Liver (tissue), 9 donors: ENCODE results near the gene PGK2. TPM values are rescaled to one million over a fixed set of nuclear protein-coding genes. Genes with fewer than 3 reads are reported as not detected.

Experiments
- DNase-seq: peaks from one replicate; pipeline ENCODE4 v3.0.0-alpha.2; 2017; ENCODE audit warnings: low spot score
- H3K27ac ChIP-seq, 2 donors: one replicate each; pipeline ENCODE4 v1.7.0; 2013; ENCODE audit warnings: inconsistent platforms in 2 of 2, low read length in 2 of 2, control low read depth in 1 of 2, low read depth in 1 of 2, mild to moderate bottlenecking in 1 of 2
- H3K27me3 ChIP-seq, 4 donors: one replicate each; pipeline versions ENCODE4 v1.6.1 to v1.7.0; 2013; ENCODE audit warnings: low read length in 3 of 4, inconsistent platforms in 1 of 4, mild to moderate bottlenecking in 1 of 4, moderate library complexity in 1 of 4; ENCODE audit not compliant: control insufficient read depth in 4 of 4, insufficient read depth in 4 of 4
- H3K36me3 ChIP-seq, 4 donors: one replicate each; pipeline versions ENCODE4 v1.6.1 to v1.7.0; 2013; ENCODE audit warnings: low read length in 3 of 4, mild to moderate bottlenecking in 3 of 4, low read depth in 1 of 4, moderate library complexity in 1 of 4; ENCODE audit not compliant: control insufficient read depth in 4 of 4, insufficient read depth in 3 of 4
- H3K4me1 ChIP-seq, 4 donors: one replicate each; pipeline versions ENCODE4 v1.6.1 to v1.7.0; 2013; ENCODE audit warnings: low read length in 3 of 4, mild to moderate bottlenecking in 3 of 4, moderate library complexity in 1 of 4; ENCODE audit not compliant: control insufficient read depth in 4 of 4, insufficient read depth in 4 of 4
- H3K4me3 ChIP-seq, 3 donors: one replicate each; pipeline versions ENCODE4 v1.6.1 to v1.7.0; 2013; ENCODE audit warnings: low read length in 3 of 3, control low read depth in 1 of 3, low read depth in 1 of 3, mild to moderate bottlenecking in 1 of 3
- H3K9ac ChIP-seq, 2 donors: one replicate each; pipeline ENCODE4 v1.7.0; 2013; ENCODE audit warnings: low read length in 2 of 2, mild to moderate bottlenecking in 2 of 2, moderate library complexity in 2 of 2, control low read depth in 1 of 2, low read depth in 1 of 2
- H3K9me3 ChIP-seq, 4 donors: one replicate each; pipeline versions ENCODE4 v1.6.1 to v1.7.0; 2013; ENCODE audit warnings: low read length in 3 of 4; ENCODE audit not compliant: control insufficient read depth in 4 of 4
- ATF3 ChIP-seq: IDR thresholded peaks from 2 replicates; pipeline ENCODE4 v1.6.1; 2016; ENCODE audit warnings: antibody characterized with exemption
- CTCF ChIP-seq: fragments of 150-350 bp; IDR thresholded peaks from 2 replicates; pipeline ENCODE4 v1.5.1; 2017; ENCODE audit warnings: improper control_type of control experiment, low read depth, low read length; ENCODE audit not compliant: missing input control
- EGR1 ChIP-seq, 2 donors: IDR thresholded peaks; 2 replicates each; pipeline ENCODE4 v1.6.1; 2016 to 2018; ENCODE audit warnings: antibody characterized with exemption in 2 of 2, low read depth in 2 of 2
- FOXA1 ChIP-seq: IDR thresholded peaks from 2 replicates; pipeline ENCODE4 v1.6.1; 2016; ENCODE audit warnings: antibody characterized with exemption
- FOXA2 ChIP-seq: IDR thresholded peaks from 2 replicates; pipeline ENCODE4 v1.6.1; 2016; ENCODE audit warnings: antibody characterized with exemption
- GABPA ChIP-seq, 2 donors: IDR thresholded peaks in 1 of 2; conservative IDR thresholded peaks in 1 of 2; 2 replicates each; pipeline ENCODE4 v1.6.1; 2016; ENCODE audit warnings: antibody characterized with exemption in 2 of 2, mild to moderate bottlenecking in 1 of 2, moderate library complexity in 1 of 2
- HNF4A ChIP-seq, 2 donors: conservative IDR thresholded peaks; 2 replicates each; pipeline ENCODE4 v1.6.1; 2016; ENCODE audit warnings: antibody characterized with exemption in 2 of 2, mild to moderate bottlenecking in 2 of 2
- JUND ChIP-seq, 2 donors: IDR thresholded peaks; 2 replicates each; pipeline ENCODE4 v1.6.1; 2016; ENCODE audit warnings: antibody characterized with exemption in 2 of 2
- NR2F2 ChIP-seq: IDR thresholded peaks from 2 replicates; pipeline ENCODE4 v1.6.1; 2016; ENCODE audit warnings: antibody characterized with exemption
- RAD21 ChIP-seq, 2 donors: IDR thresholded peaks; 2 replicates each; pipeline ENCODE4 v1.6.1; 2016; ENCODE audit warnings: antibody characterized with exemption in 2 of 2, mild to moderate bottlenecking in 2 of 2
- REST ChIP-seq: IDR thresholded peaks from 2 replicates; pipeline ENCODE4 v1.6.1; 2016; ENCODE audit warnings: antibody characterized with exemption, mild to moderate bottlenecking
- RXRA ChIP-seq, 2 donors: IDR thresholded peaks; 2 replicates each; pipeline ENCODE4 v1.6.1; 2017 to 2018; ENCODE audit warnings: antibody characterized with exemption in 2 of 2, mild to moderate bottlenecking in 1 of 2
- SP1 ChIP-seq: IDR thresholded peaks from 2 replicates; pipeline ENCODE4 v1.6.1; 2018; ENCODE audit warnings: antibody characterized with exemption, mild to moderate bottlenecking
- TAF1 ChIP-seq: conservative IDR thresholded peaks from 2 replicates; pipeline ENCODE4 v1.6.1; 2016; ENCODE audit warnings: antibody characterized with exemption, mild to moderate bottlenecking
- YY1 ChIP-seq: IDR thresholded peaks from 2 replicates; pipeline ENCODE4 v1.6.1; 2016; ENCODE audit warnings: antibody characterized with exemption, mild to moderate bottlenecking
- ZBTB33 ChIP-seq: IDR thresholded peaks from 2 replicates; pipeline ENCODE4 v1.6.1; 2016; ENCODE audit warnings: antibody characterized with exemption
- WGBS: extraction: QIAGEN DNeasy Blood & Tissue Kit; methylation state at CpG from one replicate; pipeline ENCODE4 v1.1.7; 2013; 5-methylcytosine and 5-hydroxymethylcytosine counted together
- polyA plus RNA-seq, 2 donors: library from polyadenylated mRNA; stranded (reverse) in 1 of 2; unstranded in 1 of 2; fragments of 200-250 nt in 1 of 2; fragments of >200 nt in 1 of 2; fragmentation: Nextera tagmentation in 1 of 2; extraction: Ambion mirVana in 1 of 2; gene quantifications; one replicate each; pipeline versions ENCODE4 v1.2.1 to v1.2.3, GENCODE V29; 2013 to 2015
- total RNA-seq, 2 donors: library from RNA; depleted of rRNA; stranded (reverse); fragments of >200 nt; gene quantifications; one replicate each; pipeline ENCODE4 v1.2.3, GENCODE V29; 2014
- donor health status: healthy.
- donor health status: healthy.
- donor health status: healthy.
- donor health status: healthy.
- donor health status: healthy.

Gene PGK2
- total and polyA plus RNA-seq, 4 donors: not detected

GRCh38 chr6:49739423-49739822, 47.7 kb downstream of the PGK2 start (continued):
- TF ChIP-seq ZBTB33 (no peak), YY1 (no peak), SP1 (no peak), TAF1 (no peak), GABPA (IDR thresholded peaks at IDR 0.05 in 1 of 2, conservative IDR thresholded peaks at IDR 0.05 in 1 of 2) (no peak), FOXA1 (no peak), FOXA2 (no peak), JUND (IDR thresholded peaks at IDR 0.05) (no peak), NR2F2 (no peak), RAD21 (IDR thresholded peaks at IDR 0.05) (no peak)

GRCh38 chr6:49736017-49736508, 51.0 kb downstream of the PGK2 start:
- Histone ChIP-seq H3K27me3 (peaks cover 0 to 2% (median 0%) of the 10 kb centered on the region in 4 donors), H3K27ac (no peak overlapping the region), H3K36me3 (no peaks in the 10 kb centered on the region), H3K9ac (no peak overlapping the region), H3K9me3 (no peaks in the 10 kb centered on the region), H3K4me3 (no peak overlapping the region), H3K4me1 (no peaks in the 10 kb centered on the region)
- no peak for DNase-seq
- TF ChIP-seq YY1: no peak
- no peak for TF ChIP-seq SP1
- no peak for TF ChIP-seq GABPA (IDR thresholded peaks at IDR 0.05 in 1 of 2, conservative IDR thresholded peaks at IDR 0.05 in 1 of 2)
- no peak for TF ChIP-seq FOXA2
- TF ChIP-seq HNF4A (conservative IDR thresholded peaks at IDR 0.05): no peak
- no peak for TF ChIP-seq RXRA (IDR thresholded peaks at IDR 0.05)
- TF ChIP-seq FOXA1: no peak
- no peak for TF ChIP-seq ZBTB33
- TF ChIP-seq REST: no peak
- no peak for TF ChIP-seq JUND (IDR thresholded peaks at IDR 0.05)
- TF ChIP-seq ATF3: no peak
- no peak for TF ChIP-seq CTCF
- TF ChIP-seq TAF1: no peak
- no peak for TF ChIP-seq NR2F2
- TF ChIP-seq RAD21 (IDR thresholded peaks at IDR 0.05): no peak
- TF ChIP-seq EGR1 (IDR thresholded peaks at IDR 0.05; ENCODE audit: low read depth in 2 of 2): no peak
- WGBS: 63% methylated on average over 4 of the region's 4 CpGs

Other genes with a start within 250 kb of the PGK2 start
- under 1 TPM; 0.14 to 0.84 TPM for gene C6orf141, start 236.6 kb downstream of the PGK2 start, total RNA-seq
- gene C6orf141, start 236.6 kb downstream of the PGK2 start, polyA plus RNA-seq: under 1 TPM; 0.33 to 0.43 TPM
- 100 to 1,000 TPM in 1 of 2 donors, not detected in 1; 345 TPM for gene RHAG, start 150.4 kb downstream of the PGK2 start, total RNA-seq
- under 1 TPM in 1 of 2 donors, not detected in 1; 0.07 TPM for gene RHAG, start 150.4 kb downstream of the PGK2 start, polyA plus RNA-seq
- gene CRISP2, start 73.7 kb downstream of the PGK2 start, total RNA-seq: under 1 TPM in 1 of 2 donors, not detected in 1; 0.28 TPM
- gene CRISP2, start 73.7 kb downstream of the PGK2 start, polyA plus RNA-seq: not detected
- 1 to 10 TPM in 1 of 2 donors, under 1 TPM in 1; 0.08 to 1.1 TPM for gene CRISP3, start 42.9 kb downstream of the PGK2 start, total RNA-seq
- under 1 TPM in 1 of 2 donors, not detected in 1; 0.33 TPM for gene CRISP3, start 42.9 kb downstream of the PGK2 start, polyA plus RNA-seq
- gene CRISP1, start 79.2 kb upstream of the PGK2 start, total RNA-seq: not detected
- not detected for gene CRISP1, start 79.2 kb upstream of the PGK2 start, polyA plus RNA-seq
- gene DEFB114, start 176.9 kb upstream of the PGK2 start, total RNA-seq: not detected
- gene DEFB114, start 176.9 kb upstream of the PGK2 start, polyA plus RNA-seq: not detected
- not detected for gene DEFB113, start 182.3 kb upstream of the PGK2 start, total RNA-seq
- gene DEFB113, start 182.3 kb upstream of the PGK2 start, polyA plus RNA-seq: not detected
- gene DEFB110, start 234.7 kb upstream of the PGK2 start, total RNA-seq: not detected
- not detected for gene DEFB110, start 234.7 kb upstream of the PGK2 start, polyA plus RNA-seq